H1 (cell line): ENCODE measurements around the gene DLL3. TPM values are rescaled to one million over a fixed set of nuclear protein-coding genes. Genes with fewer than 3 reads are reported as not detected.

Source experiments
- EP300 ChIP-seq, 2 experiments: IDR thresholded peaks; 1 replicate in 1 of 2; 2 replicates in 1 of 2; pipeline ENCODE4 v1.6.1; 2011 to 2012; ENCODE audit warnings: low read depth in 2 of 2, low read length in 2 of 2, mild to moderate bottlenecking in 2 of 2, borderline replicate concordance in 1 of 2, inconsistent platforms in 1 of 2, moderate library complexity in 1 of 2
- SP2 ChIP-seq: IDR thresholded peaks from 2 replicates; pipeline ENCODE4 v1.6.1; 2012; ENCODE audit warnings: mild to moderate bottlenecking, low read length, inconsistent platforms
- polyA plus RNA-seq, 7 experiments: library from polyadenylated mRNA; depleted of rRNA in 3 of 7; stranded (reverse) in 5 of 7; unstranded in 2 of 7; fragments of >200 nt in 5 of 7; fragments of 200-250 nt in 2 of 7; gene quantifications; 1 replicate in 5 of 7; 2 replicates in 1 of 7; 4 replicates in 1 of 7; pipeline versions ENCODE4 v1.2.1 to v1.2.3, GENCODE V29; 2011 to 2013; ENCODE audit warnings: missing spikeins in 2 of 7, mixed read lengths in 2 of 7
- total RNA-seq: library from RNA; stranded (reverse); fragmentation: NEBNext Ultra II Directional; extraction: Animal tissue kit (Norgen Biotek cat#: 25700); gene quantifications from 2 replicates; pipeline ENCODE4 v1.2.1, GENCODE V29; 2021
- TF ChIP-seq, protein P1 (sequence below): IDR thresholded peaks from 2 replicates; pipeline ENCODE4 v1.6.1; 2011; ENCODE audit warnings: low read length, improper control_type of control experiment
- TF ChIP-seq, protein P2 (sequence below), 3 experiments: IDR thresholded peaks; 1 replicate in 2 of 3; 2 replicates in 1 of 3; pipeline versions ENCODE4 v1.5.1 to v1.6.1; 2011; ENCODE audit warnings: low read length in 3 of 3, mild to moderate bottlenecking in 3 of 3, inconsistent platforms in 2 of 3, low read depth in 1 of 3, moderate library complexity in 1 of 3; ENCODE audit not compliant: insufficient read depth in 1 of 3; ENCODE audit errors: control extremely low read depth in 1 of 3

Gene DLL3
- total and polyA plus RNA-seq, 2 of the 8 experiments (the other 6 are each of a cell fraction or from before 2014, with no cell fraction given), result 12.2 to 13.8 TPM

DNA sequence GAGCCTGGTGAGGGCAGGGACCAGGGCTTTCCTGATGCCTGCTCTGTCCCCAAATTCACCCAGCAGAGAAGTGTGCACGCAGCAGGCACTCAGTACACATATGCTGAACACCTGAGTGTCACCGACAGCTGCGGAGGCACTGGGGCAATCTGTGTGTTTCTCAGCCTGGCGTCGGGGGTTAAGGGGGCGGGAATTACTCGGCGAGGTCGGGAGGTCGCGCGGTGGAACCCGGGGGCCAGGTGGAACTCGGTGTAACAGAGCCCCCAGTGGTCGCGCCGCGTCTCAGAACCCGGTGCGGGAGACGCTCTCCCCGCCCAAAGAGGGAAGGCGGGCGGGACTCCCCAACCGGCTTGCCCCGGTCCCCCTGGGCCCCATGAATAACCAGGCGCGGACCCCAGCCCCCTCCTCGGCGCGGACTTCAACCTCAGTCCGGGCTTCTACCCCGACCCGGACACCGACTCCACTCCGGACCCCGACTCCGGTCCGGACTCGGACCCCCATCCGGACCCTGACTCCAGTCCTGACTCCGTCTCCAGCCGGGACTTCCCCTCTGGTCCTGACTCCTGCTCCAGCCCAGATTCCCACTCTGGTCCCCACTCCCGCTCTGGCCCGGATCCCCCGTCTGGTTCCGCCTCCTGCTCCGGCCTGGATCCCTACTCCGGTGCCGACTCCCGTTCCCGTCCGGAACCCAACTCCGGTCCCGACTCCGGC lies 16.2 kb downstream of the DLL3 start, which contains the start of gene SELENOV (continued):
- TF ChIP-seq, protein P1, sequence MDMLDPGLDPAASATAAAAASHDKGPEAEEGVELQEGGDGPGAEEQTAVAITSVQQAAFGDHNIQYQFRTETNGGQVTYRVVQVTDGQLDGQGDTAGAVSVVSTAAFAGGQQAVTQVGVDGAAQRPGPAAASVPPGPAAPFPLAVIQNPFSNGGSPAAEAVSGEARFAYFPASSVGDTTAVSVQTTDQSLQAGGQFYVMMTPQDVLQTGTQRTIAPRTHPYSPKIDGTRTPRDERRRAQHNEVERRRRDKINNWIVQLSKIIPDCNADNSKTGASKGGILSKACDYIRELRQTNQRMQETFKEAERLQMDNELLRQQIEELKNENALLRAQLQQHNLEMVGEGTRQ, result no peak
- TF ChIP-seq, protein P2, sequence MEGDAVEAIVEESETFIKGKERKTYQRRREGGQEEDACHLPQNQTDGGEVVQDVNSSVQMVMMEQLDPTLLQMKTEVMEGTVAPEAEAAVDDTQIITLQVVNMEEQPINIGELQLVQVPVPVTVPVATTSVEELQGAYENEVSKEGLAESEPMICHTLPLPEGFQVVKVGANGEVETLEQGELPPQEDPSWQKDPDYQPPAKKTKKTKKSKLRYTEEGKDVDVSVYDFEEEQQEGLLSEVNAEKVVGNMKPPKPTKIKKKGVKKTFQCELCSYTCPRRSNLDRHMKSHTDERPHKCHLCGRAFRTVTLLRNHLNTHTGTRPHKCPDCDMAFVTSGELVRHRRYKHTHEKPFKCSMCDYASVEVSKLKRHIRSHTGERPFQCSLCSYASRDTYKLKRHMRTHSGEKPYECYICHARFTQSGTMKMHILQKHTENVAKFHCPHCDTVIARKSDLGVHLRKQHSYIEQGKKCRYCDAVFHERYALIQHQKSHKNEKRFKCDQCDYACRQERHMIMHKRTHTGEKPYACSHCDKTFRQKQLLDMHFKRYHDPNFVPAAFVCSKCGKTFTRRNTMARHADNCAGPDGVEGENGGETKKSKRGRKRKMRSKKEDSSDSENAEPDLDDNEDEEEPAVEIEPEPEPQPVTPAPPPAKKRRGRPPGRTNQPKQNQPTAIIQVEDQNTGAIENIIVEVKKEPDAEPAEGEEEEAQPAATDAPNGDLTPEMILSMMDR (IDR thresholded peaks at IDR 0.05; ENCODE audit: control extremely low read depth in 1 of 3, insufficient read depth in 1 of 3, low read depth in 1 of 3, low read length in 3 of 3), result peak; percentile 24 to 41 (median 34)
- TF ChIP-seq EP300 (IDR thresholded peaks at IDR 0.05; ENCODE audit: borderline replicate concordance in 1 of 2, low read depth in 2 of 2, low read length in 2 of 2), result peak in 1 of 2 experiments; percentile 66; a peak in 1 of 3 replicates
- no peak for TF ChIP-seq SP2
- TF ChIP-seq, all 59 proteins: peak for 26
